OCI-LY1 (cell line): ENCODE data around the gene CEACAM19.

ENCODE experiments used
- EZH2 ChIP-seq: fragments of 200-600 bp; sonication (generic), shearing (Covaris generic); IDR thresholded peaks from 2 replicates; pipeline ENCODE4 v1.8.0; 2017; ENCODE audit warnings: borderline replicate concordance, mixed run types, mild to moderate bottlenecking, antibody characterized with exemption, low read length, moderate library complexity, mixed read lengths
- TF ChIP-seq, protein P1 (sequence below): fragments of 200-600 bp; sonication (generic), shearing (Covaris generic); IDR thresholded peaks from 2 replicates; pipeline ENCODE4 v1.5.1; 2017; ENCODE audit warnings: mild to moderate bottlenecking, antibody characterized with exemption, low read length, moderate library complexity, mixed read lengths

DNA sequence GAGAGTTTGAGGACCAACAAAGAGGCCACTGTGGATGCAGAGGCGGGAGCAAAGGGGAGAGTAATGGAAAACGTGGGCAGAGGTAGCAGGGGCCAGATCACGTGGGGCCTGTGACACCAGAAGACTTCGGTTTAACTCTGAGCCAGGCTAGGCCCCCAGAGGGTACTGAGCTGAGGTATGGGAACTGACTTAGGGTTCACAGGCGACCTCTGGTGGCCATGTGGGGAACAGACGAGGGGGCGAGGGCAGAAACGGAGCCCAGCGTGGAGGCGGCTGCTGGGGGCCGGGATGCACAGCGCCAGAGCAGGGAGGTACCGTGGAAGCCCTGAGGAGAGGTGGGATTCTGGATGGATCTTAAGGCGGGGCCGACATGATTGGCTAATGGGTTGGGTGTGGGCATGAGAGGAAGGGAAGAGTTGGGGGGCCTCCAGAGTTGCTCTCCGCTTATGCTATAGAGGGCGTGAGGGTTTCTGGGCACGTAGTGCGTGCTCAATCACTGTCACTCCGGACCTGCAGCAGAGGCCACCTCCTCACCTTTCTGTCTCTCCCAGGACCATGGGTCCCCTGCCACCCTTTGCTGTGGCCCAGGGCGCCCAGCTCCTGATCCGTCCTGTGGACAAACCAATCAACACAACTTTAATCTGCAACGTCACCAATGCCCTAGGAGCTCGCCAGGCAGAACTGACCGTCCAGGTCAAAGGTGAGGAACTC, 13.9 kb upstream of the CEACAM19 start:
- TF ChIP-seq, protein P1, sequence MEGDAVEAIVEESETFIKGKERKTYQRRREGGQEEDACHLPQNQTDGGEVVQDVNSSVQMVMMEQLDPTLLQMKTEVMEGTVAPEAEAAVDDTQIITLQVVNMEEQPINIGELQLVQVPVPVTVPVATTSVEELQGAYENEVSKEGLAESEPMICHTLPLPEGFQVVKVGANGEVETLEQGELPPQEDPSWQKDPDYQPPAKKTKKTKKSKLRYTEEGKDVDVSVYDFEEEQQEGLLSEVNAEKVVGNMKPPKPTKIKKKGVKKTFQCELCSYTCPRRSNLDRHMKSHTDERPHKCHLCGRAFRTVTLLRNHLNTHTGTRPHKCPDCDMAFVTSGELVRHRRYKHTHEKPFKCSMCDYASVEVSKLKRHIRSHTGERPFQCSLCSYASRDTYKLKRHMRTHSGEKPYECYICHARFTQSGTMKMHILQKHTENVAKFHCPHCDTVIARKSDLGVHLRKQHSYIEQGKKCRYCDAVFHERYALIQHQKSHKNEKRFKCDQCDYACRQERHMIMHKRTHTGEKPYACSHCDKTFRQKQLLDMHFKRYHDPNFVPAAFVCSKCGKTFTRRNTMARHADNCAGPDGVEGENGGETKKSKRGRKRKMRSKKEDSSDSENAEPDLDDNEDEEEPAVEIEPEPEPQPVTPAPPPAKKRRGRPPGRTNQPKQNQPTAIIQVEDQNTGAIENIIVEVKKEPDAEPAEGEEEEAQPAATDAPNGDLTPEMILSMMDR = peak; percentile 92
- TF ChIP-seq EZH2 = no peak
